HG03066 (cell line): ENCODE measurements around the gene UBTD1.

Source experiments
- ATAC-seq: cut with Tn5 transposase; IDR thresholded peaks from one replicate; pipeline ENCODE4 v1.9.1; 2021; ENCODE audit warnings: low read depth; ENCODE audit not compliant: unreplicated experiment

Gene UBTD1

DNA sequence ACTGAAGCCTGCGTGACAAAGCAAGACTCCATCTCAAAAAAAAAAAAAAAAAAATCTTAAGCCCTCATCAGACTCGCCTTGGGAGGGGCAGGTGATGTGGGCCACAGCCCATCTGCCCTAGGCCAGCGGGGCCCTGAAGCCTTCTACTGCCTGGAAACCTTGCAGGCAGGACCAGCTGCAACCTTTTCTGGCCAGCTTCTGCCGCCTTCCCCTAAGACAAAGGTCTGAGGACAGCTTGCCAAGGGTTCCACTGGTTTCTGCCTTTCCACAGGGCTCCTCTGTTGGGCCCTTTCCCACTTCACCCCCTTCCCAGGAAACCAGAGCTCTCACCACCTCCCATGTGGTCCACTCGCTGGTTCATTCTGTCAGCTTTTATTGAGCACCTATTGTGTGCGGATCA, 35.2 kb downstream of the UBTD1 start:
- no peak for ATAC-seq

DNA sequence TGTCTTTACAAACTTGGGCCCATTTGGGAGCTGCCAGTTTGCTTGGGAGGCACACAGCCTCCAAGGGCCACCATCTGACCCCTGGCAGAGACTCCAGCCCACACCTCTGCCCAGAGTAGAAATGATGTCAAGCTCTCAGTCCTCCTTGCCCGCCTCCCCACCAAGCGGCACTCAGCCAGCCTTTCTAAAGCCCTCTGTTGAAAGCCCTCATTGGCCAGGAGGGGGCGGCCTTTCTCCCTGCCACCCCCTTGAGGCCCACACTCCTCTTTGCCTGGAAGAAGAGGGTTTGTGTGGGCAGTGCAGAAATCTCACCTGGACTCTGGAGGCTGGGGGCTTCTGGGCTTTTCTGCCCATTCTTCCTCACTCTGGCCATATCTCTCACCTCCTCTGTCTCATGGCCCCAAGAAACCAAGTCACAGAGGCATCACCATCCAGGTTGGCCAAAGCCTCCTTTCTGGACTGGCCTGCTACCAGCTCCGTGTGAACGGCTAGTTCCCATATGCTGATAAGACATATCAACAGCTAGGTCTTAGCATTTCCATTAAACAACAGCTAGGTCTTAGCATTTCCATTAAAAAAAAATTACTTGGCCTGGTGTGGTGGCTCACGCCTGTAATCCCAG, 36.1 kb downstream of the UBTD1 start:
- no peak for ATAC-seq

- ATAC-seq = no peak
Observed at GRCh38 chr10:97537186-97537869, 38.6 kb downstream of the UBTD1 start.

- ATAC-seq = no peak
Observed at GRCh38 chr10:97538411-97538810, 39.7 kb downstream of the UBTD1 start.

- no peak for ATAC-seq
Observed at GRCh38 chr10:97538839-97539238, 40.1 kb downstream of the UBTD1 start.

DNA sequence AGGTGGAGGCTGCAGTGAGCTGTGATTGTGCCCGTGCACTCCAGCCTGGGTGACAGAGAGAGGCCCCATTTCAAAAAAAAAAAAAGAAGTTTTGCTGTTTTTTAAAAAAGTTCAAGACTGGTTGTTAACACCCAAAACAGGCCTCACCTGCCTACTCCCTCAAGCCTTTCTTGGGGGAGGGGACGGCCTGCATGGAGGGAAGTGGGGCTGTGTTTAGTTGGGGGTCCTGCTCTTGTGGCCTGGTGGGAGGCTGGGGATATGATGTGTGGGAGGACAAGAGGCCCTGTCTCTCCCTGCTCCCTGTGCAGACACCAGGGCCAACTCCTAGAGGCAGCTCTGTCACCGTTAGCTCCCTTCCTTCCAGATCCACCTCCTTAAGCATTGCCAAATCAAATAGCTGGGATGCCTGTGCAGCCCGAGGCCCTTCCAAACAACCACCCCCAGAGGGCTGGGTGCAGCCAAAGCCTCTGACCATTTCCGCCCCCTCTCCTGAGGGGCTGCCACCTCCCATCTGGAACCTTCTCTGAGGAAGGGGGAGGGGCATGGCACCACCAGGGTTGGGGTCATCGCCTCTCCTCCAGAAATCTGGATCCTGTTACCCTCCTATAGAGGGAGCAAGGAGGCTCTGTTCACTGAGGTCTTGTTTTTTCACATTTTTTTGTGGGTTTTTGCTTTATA, 40.9 kb downstream of the UBTD1 start:
- no peak for ATAC-seq

DNA sequence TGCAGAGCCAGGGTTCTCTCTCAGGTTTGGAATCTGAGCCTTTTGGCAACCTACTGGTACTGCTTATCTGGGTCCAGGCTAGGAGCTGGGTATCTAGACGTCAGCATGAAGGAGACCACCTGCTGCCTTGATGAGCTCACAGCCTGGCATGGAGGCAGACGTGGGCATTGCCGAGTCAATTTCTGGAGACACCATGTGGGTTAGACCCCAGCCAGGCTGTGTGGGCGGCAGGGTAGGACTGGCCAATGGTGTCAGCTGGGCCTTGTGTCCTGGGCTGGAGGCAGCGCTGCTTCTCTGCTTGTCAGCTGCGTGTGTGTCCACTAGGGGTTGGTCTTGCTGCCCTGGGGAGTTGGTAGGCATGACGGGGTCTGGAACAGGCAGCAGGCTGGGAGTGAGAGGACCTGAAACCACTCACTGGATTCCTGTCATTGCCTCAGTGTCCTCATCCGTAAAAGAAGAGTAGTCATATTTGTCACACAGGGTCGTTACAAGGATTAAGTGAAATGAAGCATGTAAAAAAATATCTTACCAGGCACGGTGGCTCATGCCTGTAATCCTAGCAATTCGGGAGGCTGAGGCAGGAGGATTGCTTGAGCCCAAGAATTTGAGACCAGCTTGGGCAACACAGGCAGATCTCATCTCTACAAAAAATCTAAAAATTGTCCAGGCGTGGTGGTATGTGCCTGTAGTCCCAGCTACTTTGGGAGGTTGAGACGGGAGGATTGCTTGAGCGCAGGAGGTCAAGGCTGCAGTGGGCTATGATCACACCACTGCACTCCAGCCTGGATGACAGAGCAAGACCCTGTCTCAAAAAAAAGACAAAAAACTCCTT, 42.2 kb downstream of the UBTD1 start:
- no peak for ATAC-seq

DNA sequence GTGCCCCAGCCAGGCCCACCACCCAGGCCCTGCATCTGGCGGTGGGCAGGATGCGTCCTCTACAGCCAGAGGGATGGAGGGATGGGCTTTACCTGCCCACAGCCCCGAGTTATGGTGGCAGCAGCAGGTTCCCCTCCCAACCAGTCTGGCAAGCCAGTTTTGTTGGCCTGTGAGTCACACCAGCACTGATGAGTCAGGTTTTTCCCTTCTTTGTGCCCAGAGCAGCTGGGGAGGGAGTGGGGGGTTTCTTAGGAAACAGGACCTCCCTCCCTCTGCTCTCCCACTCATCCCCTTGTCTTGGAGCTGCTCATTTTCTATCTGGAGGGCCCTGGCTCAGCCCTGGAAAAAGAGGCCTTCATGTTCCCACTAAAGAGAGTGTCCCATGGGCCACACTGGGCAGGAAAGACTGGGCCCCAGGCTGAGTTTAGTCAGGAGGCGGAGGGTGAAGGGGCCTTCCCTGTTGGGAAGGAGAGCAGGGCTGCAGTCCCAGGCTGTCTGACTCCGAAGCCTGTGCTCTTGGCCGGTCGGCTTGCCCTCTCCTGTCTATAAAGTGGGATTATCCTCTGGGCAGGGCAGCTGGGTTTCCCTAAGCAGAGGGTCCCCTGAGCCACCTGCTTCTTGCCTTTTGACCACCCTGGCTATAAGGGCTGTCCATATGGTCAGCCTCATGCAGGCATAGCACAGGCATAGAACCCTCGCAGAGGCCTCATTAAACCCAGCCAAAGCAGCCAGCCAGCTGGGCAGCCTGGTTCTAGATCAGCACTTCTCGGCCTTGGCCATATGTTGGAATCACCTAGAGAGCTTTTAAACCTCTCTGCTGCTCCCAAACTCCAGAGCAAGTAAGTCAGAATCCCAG, 43.7 kb downstream of the UBTD1 start:
- no peak for ATAC-seq

DNA sequence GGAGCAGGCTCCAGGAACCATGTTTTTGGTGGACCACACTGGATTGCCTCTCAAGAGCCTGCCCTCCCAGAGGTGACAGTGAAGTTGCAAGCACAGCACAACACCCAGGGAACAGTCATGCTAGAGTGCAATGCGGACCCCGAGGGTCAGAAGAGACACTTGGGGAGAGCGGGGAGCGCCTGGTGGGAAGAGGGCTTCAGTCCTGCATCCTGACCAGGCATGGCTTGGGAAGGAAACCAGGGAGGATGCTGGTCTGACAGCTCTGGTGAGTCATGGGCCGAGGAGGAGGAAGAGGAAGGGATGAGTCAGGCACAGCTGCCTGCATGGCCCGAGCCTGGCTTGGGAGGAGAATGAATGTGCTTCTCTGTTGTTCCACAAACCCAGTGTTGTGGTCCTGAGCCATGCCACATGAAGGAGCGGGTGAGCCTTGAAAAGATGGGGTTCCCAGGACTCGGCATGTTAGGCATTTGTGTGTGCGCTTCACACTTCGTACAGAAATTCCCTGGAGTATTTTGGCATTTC, 44.4 kb downstream of the UBTD1 start:
- no peak for ATAC-seq

DNA sequence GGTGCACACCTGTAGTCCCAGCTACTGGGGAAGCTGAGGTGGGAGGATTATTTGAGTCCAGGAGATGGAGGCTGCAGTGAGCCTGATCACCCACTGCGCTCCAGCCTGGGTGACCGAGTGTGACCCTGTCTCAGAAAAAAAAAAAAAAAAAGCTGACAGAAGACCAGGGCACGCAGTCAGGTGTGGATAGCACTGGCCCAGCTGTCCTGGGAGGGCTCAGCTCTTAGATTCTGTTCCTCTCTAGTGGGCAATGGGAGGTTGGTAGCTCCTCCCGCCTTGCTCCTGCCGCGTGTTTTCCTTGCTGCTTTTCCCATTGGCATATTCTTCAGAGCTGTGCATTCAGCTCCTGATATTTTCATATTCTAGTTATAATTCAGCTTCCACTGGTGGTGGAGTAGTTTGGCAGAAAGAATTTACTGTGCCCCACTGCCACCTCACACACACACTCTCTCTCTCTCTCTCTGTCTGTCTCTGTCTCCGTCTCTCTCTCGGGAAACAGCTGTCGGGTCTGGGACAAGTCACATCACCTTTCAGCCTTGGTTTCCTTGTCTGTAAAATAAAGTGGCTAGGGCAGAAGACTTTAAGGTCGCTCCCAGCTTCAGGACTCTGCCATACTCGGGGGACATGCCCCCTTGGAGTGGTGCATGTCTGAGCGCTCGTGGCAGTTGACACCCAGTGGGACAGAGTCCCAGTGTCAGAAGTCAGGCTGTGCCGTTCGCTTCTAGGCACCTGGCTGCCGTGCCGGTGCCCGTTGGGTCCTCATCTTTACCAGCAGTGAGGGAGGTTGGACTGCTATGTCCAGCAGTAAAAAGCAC, 47.9 kb downstream of the UBTD1 start:
- ATAC-seq = no peak

DNA sequence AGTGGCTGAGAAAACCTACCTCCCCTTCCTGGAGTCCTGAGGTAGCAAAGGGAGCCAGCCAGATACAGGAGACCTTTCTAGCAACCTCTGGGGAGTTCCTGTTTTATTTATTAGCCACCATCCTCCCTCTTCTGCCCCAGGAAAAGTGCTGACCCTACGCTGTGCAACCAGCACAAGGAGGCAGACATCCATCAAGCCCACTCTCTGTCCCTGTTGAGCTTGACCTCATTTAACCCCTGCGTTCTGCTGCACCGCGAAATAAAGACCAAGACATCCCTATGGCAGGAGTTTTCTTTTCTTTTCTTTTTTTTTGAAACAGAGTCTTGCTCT, 48.5 kb downstream of the UBTD1 start:
- no peak for ATAC-seq

- no peak for ATAC-seq
Observed at GRCh38 chr10:97547962-97548361, 49.2 kb downstream of the UBTD1 start.

DNA sequence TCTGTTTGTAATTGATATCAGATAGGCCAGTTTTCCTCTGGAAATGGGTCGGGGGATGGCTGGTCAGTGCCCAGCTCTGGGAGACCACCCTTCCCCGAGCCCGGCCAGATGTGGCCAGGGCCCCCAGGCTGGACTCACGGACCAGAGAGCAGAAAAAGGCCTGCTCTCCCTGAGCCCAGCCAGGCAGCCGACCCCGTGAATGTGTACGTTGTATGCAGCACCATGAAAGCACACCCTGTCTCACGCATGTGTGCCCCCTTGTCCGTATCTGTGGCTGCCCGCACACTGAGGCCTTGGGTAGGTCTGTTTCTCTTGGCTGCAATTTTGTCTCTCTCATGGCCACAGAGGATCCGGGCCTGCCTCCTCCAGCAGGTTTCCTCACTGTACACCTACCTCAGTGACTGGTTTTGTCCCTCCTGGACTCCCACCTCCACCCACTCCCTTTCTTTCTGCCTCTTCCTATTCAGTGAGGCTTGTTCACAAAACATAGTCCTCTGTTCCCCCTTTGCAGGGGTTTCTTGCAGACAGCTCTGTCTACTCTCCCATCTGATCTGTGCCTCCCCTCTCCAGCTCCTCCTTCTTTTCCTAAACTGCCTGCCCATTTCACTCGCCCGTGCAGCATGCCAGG, 50.2 kb downstream of the UBTD1 start:
- no peak for ATAC-seq

GRCh38 chr10:97549587-97550322, 51.0 kb downstream of the UBTD1 start:
- no peak for ATAC-seq

DNA sequence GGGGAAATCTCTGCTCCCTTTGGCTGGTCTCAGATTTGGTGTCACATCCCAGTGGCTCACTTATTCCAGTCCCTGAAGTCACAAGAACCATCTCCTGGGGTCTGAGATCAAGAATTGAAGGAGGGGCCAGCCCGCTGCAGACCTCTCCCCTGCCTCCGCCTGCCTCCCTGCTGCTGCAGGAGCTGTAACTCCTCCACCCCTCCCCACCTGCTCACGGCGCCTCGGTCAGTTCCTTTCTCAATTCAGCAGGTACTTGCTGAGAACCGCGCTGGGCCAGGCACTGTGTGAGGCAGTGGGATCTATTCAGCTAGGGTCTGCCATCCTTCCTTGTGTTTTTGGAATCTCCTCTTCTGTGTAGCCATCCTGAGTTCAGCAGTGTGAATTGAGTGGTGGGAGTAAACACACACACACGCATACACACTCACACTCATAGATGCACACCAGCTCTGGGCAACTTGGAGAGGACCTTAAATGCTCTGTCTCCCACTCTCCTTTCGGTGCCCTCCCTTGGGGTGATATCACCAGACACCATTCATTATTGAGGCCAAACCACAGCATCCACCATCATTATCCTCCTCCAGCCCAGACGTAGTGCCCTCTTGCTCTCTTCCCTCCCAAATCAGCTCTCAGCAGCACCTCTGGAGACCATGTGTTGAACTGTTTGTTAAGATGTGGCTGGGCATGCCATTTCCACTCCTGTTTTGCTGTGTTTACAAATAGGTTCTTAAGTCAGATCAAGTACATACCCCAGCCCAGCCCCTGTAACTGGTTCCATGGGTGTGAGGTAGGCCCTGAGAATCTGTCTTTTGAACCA, 51.8 kb downstream of the UBTD1 start:
- ATAC-seq = no peak

DNA sequence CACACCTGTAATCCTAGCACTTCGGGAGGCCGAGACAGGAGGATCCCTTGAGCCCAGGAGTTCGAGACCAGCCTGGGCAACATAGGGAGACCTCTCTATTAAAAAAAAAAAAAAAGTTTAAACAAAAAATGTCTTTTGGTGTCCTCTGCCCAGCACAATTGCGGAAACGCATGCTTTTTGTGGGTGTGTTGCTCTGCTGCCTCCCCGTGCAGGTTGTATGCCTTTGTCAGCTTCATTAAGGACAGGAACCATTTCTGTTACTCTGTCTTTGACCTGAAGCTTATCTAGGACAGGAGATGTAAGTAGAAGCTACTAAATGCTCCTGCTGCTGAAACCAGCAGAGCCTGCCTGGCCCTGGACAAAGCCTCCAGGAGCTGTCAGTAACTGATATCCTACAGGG, 52.5 kb downstream of the UBTD1 start:
- no peak for ATAC-seq

GRCh38 chr10:97553575-97554031, 54.9 kb downstream of the UBTD1 start:
- ATAC-seq = peak; percentile 54
